Measurements from ENCODE around the gene TMEM138. TPM values are rescaled to one million over a fixed set of nuclear protein-coding genes. Genes with fewer than 3 reads are reported as not detected.

The TMEM138 gene
- total and polyA plus RNA-seq, 2 donors from 2014 or later: 42.3 to 62.3 TPM

- H3K27me3 ChIP-seq (ENCODE audit: control insufficient read depth, insufficient read depth, low read length): no peaks in the 10 kb centered on the region
- FAIRE-seq (no peak), DNase-seq (no peak)
- intact Hi-C loops (cut with DNase I): no loop called here
- H3K9ac ChIP-seq (ENCODE audit: low read length in 3 of 3): no peak overlapping the region
- peaks cover 0 to 56% (median 13%) of the 10 kb centered on the region in 3 donors for H3K36me3 ChIP-seq (ENCODE audit: control insufficient read depth in 2 of 3, insufficient read depth in 3 of 3, low read length in 3 of 3)
- no peaks in the 10 kb centered on the region for H3K4me1 ChIP-seq (ENCODE audit: control insufficient read depth in 2 of 3, insufficient read depth in 2 of 3, low read depth in 1 of 3, low read length in 3 of 3)
- H3K9me3 ChIP-seq (ENCODE audit: control insufficient read depth in 2 of 3, insufficient read depth in 1 of 3, low read length in 3 of 3): no peaks in the 10 kb centered on the region
- no peak overlapping the region for H3K4me3 ChIP-seq (ENCODE audit: low read length in 3 of 3)
- TF ChIP-seq CTCF (IDR thresholded peaks at IDR 0.05; ENCODE audit: borderline replicate concordance, extremely low read depth, insufficient read depth): no peak
- H3K27ac ChIP-seq (ENCODE audit: low read depth in 2 of 2, low read length in 2 of 2): no peak overlapping the region
Measured at GRCh38 chr11:61345170-61345610, 17.0 kb upstream of the TMEM138 start.

GRCh38 chr11:61345954-61346843 is 16.0 kb upstream of the TMEM138 start:
- DNase-seq (no peak), FAIRE-seq (no peak)
- H3K9ac ChIP-seq (ENCODE audit: low read length in 3 of 3): no peak overlapping the region
- H3K9me3 ChIP-seq (ENCODE audit: control insufficient read depth in 2 of 3, insufficient read depth in 1 of 3, low read length in 3 of 3): no peaks in the 10 kb centered on the region
- H3K27me3 ChIP-seq (ENCODE audit: control insufficient read depth, insufficient read depth, low read length): no peaks in the 10 kb centered on the region
- peaks cover 0 to 53% (median 19%) of the 10 kb centered on the region in 3 donors for H3K36me3 ChIP-seq (ENCODE audit: control insufficient read depth in 2 of 3, insufficient read depth in 3 of 3, low read length in 3 of 3)
- intact Hi-C loops (cut with DNase I): no loop called here
- TF ChIP-seq CTCF (IDR thresholded peaks at IDR 0.05; ENCODE audit: borderline replicate concordance, extremely low read depth, insufficient read depth): no peak
- no peaks in the 10 kb centered on the region for H3K4me1 ChIP-seq (ENCODE audit: control insufficient read depth in 2 of 3, insufficient read depth in 2 of 3, low read depth in 1 of 3, low read length in 3 of 3)
- H3K27ac ChIP-seq (ENCODE audit: low read depth in 2 of 2, low read length in 2 of 2): no peak overlapping the region
- no peak overlapping the region for H3K4me3 ChIP-seq (ENCODE audit: low read length in 3 of 3)

GRCh38 chr11:61347916-61348461 is 14.2 kb upstream of the TMEM138 start:
- H3K4me3 ChIP-seq (ENCODE audit: low read length in 3 of 3): no peak overlapping the region
- intact Hi-C loops (cut with DNase I): no loop called here
- H3K9ac ChIP-seq (ENCODE audit: low read length in 3 of 3): no peak overlapping the region
- no peak for TF ChIP-seq CTCF (IDR thresholded peaks at IDR 0.05; ENCODE audit: borderline replicate concordance, extremely low read depth, insufficient read depth)
- no peaks in the 10 kb centered on the region for H3K27me3 ChIP-seq (ENCODE audit: control insufficient read depth, insufficient read depth, low read length)
- peaks cover 0 to 37% (median 23%) of the 10 kb centered on the region in 3 donors for H3K36me3 ChIP-seq (ENCODE audit: control insufficient read depth in 2 of 3, insufficient read depth in 3 of 3, low read length in 3 of 3)
- no peak for FAIRE-seq
- no peaks in the 10 kb centered on the region for H3K4me1 ChIP-seq (ENCODE audit: control insufficient read depth in 2 of 3, insufficient read depth in 2 of 3, low read depth in 1 of 3, low read length in 3 of 3)
- no peaks in the 10 kb centered on the region for H3K9me3 ChIP-seq (ENCODE audit: control insufficient read depth in 2 of 3, insufficient read depth in 1 of 3, low read length in 3 of 3)
- peak in 1 of 5 donors; percentile 81 for DNase-seq
- H3K27ac ChIP-seq (ENCODE audit: low read depth in 2 of 2, low read length in 2 of 2): peak overlapping the region in 1 of 2 donors; percentile 52

Measured in kidney (tissue), 14 donors.